Right cardiac atrium (tissue), 5 donors: ENCODE results near the gene ZNF3. TPM values are rescaled to one million over a fixed set of nuclear protein-coding genes. Genes with fewer than 3 reads are reported as not detected.

Experiments
- ATAC-seq, 2 donors: fragments of 200-7000 bp; cut with Tn5 transposase; one replicate each; pipeline versions ENCODE4 v1.8.0 to v1.9.1; 2020; ENCODE audit warnings: moderate library complexity in 2 of 2, mild to moderate bottlenecking in 1 of 2
- DNase-seq, 3 donors: peaks; one replicate each; pipeline ENCODE4 v3.0.0-alpha.2; 2020
- H3K27ac ChIP-seq: one replicate; pipeline ENCODE4 v1.5.1; 2013; ENCODE audit warnings: mild to moderate bottlenecking, low read length, control low read depth, moderate library complexity
- H3K27me3 ChIP-seq: one replicate; pipeline ENCODE4 v1.6.1; 2013; ENCODE audit not compliant: control insufficient read depth, insufficient read depth
- H3K4me1 ChIP-seq: one replicate; pipeline ENCODE4 v1.6.1; 2013; ENCODE audit warnings: low read length; ENCODE audit not compliant: control insufficient read depth, insufficient read depth
- H3K4me3 ChIP-seq: one replicate; pipeline ENCODE4 v1.5.1; 2013; ENCODE audit warnings: low read length, control low read depth
- H3K9me3 ChIP-seq: one replicate; pipeline ENCODE4 v1.6.1; 2013; ENCODE audit warnings: low read length; ENCODE audit not compliant: control insufficient read depth
- WGBS: extraction: QIAGEN DNeasy Blood & Tissue Kit; methylation state at CpG from one replicate; pipeline ENCODE4 v1.1.7; 2013; 5-methylcytosine and 5-hydroxymethylcytosine counted together
- intact Hi-C, 4 donors: fragments of 100-400 bp; cut with DNase I; formaldehyde crosslinking; loops; one replicate each; pipeline versions ENCODE4 v1.11.0 to v1.14.0; 2022 to 2023
- polyA plus RNA-seq: library from polyadenylated mRNA; stranded (reverse); fragments of 200-250 nt; gene quantifications from one replicate; pipeline ENCODE4 v1.2.3, GENCODE V29; 2013
- total RNA-seq, 4 donors: library from RNA; stranded (reverse); fragmentation: NEBNext Ultra II Directional; extraction: Animal tissue kit (Norgen Biotek cat#: 25700); gene quantifications; one replicate each; pipeline ENCODE4 v1.2.1, GENCODE V29; 2021
- donor health status: healthy with polysubstance abuse.
- donor health status: DM: no; HTN: yes; CAD: no.
- donor health status: DM: no; HTN: no; CAD: no.
- donor health status: DM: no; HTN: yes; CAD: no; lungs with severe emphysema.
- donor health status: DM: yes; HTN: yes; CAD: no.

The ZNF3 gene
- total and polyA plus RNA-seq, 5 donors = 12.1 to 18.2 (median 18.0) TPM

GRCh38 chr7:100044718-100045117 lies 36.8 kb downstream of the ZNF3 start:
- H3K4me1 ChIP-seq = no peaks in the 10 kb centered on the region
- ATAC-seq (no peak), DNase-seq (no peak)
- intact Hi-C loops = no loop called here
- no peaks in the 10 kb centered on the region for H3K27me3 ChIP-seq
- H3K4me3 ChIP-seq = no peak overlapping the region
- no peaks in the 10 kb centered on the region for H3K9me3 ChIP-seq
- no peak overlapping the region for H3K27ac ChIP-seq
- 64% methylated on average over 6 of the region's 6 CpGs for WGBS

GRCh38 chr7:100040575-100040974 lies 40.9 kb downstream of the ZNF3 start:
- no peaks in the 10 kb centered on the region for H3K27me3 ChIP-seq
- no peaks in the 10 kb centered on the region for H3K4me1 ChIP-seq
- H3K9me3 ChIP-seq = no peaks in the 10 kb centered on the region
- H3K4me3 ChIP-seq = no peak overlapping the region
- 68% methylated on average over 7 of the region's 7 CpGs for WGBS
- ATAC-seq = no peak
- H3K27ac ChIP-seq = no peak overlapping the region
- intact Hi-C loops = no loop called here
- DNase-seq = no peak

GRCh38 chr7:100038326-100038725 lies 43.2 kb downstream of the ZNF3 start:
- H3K4me3 ChIP-seq = no peak overlapping the region
- intact Hi-C loops = no loop called here
- H3K27ac ChIP-seq = no peak overlapping the region
- H3K4me1 ChIP-seq = no peaks in the 10 kb centered on the region
- no peak for ATAC-seq
- no peak for DNase-seq
- 93% methylated on average over 7 of the region's 7 CpGs for WGBS
- no peaks in the 10 kb centered on the region for H3K27me3 ChIP-seq
- H3K9me3 ChIP-seq = no peaks in the 10 kb centered on the region

- H3K9me3 ChIP-seq = no peaks in the 10 kb centered on the region
- no peak for ATAC-seq
- no peak overlapping the region for H3K27ac ChIP-seq
- intact Hi-C loops = no loop called here
- no peak for DNase-seq
- H3K27me3 ChIP-seq = no peaks in the 10 kb centered on the region
- H3K4me3 ChIP-seq = no peak overlapping the region
- WGBS = 95% methylated on average over 6 of the region's 6 CpGs
- no peaks in the 10 kb centered on the region for H3K4me1 ChIP-seq
Measured at GRCh38 chr7:100035876-100036275, 45.6 kb downstream of the ZNF3 start.

GRCh38 chr7:100034871-100035510 lies 46.5 kb downstream of the ZNF3 start:
- no peaks in the 10 kb centered on the region for H3K4me1 ChIP-seq

GRCh38 chr7:100033526-100033925 lies 48.0 kb downstream of the ZNF3 start:
- WGBS = 95% methylated on average over 6 of the region's 6 CpGs
- DNase-seq = no peak
- intact Hi-C loops = no loop called here
- ATAC-seq = no peak
- no peaks in the 10 kb centered on the region for H3K9me3 ChIP-seq
- no peaks in the 10 kb centered on the region for H3K27me3 ChIP-seq
- no peak overlapping the region for H3K4me3 ChIP-seq
- H3K4me1 ChIP-seq = no peaks in the 10 kb centered on the region
- no peak overlapping the region for H3K27ac ChIP-seq

More at GRCh38 chr7:100034871-100035510, 46.5 kb downstream of the ZNF3 start:
- Histone ChIP-seq H3K27me3 (no peaks in the 10 kb centered on the region), H3K4me3 (no peak overlapping the region), H3K9me3 (no peaks in the 10 kb centered on the region), H3K27ac (no peak overlapping the region)
- no peak for DNase-seq
- WGBS = 81% methylated on average over 8 of the region's 8 CpGs
- ATAC-seq = no peak
- intact Hi-C loops = no loop called here

GRCh38 chr7:100029596-100029995 lies 51.9 kb downstream of the ZNF3 start:
- H3K4me1 ChIP-seq = no peaks in the 10 kb centered on the region
- ATAC-seq = no peak
- WGBS = 88% methylated on average over 5 of the region's 5 CpGs
- intact Hi-C loops = no loop called here
- no peaks in the 10 kb centered on the region for H3K27me3 ChIP-seq
- H3K4me3 ChIP-seq = no peak overlapping the region
- H3K27ac ChIP-seq = no peak overlapping the region
- no peak for DNase-seq
- H3K9me3 ChIP-seq = no peaks in the 10 kb centered on the region

- Histone ChIP-seq H3K27ac (no peak overlapping the region), H3K4me3 (no peak overlapping the region), H3K9me3 (no peaks in the 10 kb centered on the region), H3K4me1 (no peaks in the 10 kb centered on the region), H3K27me3 (no peaks in the 10 kb centered on the region)
- 89% methylated on average over 11 of the region's 11 CpGs for WGBS
- DNase-seq (no peak), ATAC-seq (no peak)
- intact Hi-C loops = no loop called here
Measured at GRCh38 chr7:100027197-100027596, 54.3 kb downstream of the ZNF3 start.

GRCh38 chr7:100024020-100024619 lies 57.4 kb downstream of the ZNF3 start:
- 87% methylated on average over 12 of the region's 12 CpGs for WGBS
- Histone ChIP-seq H3K27ac (no peak overlapping the region), H3K4me3 (no peak overlapping the region), H3K27me3 (no peaks in the 10 kb centered on the region), H3K9me3 (no peaks in the 10 kb centered on the region), H3K4me1 (no peaks in the 10 kb centered on the region)
- ATAC-seq (no peak), DNase-seq (no peak)
- intact Hi-C loops = no loop called here

GRCh38 chr7:100023526-100023925 lies 58.0 kb downstream of the ZNF3 start:
- 95% methylated on average over 12 of the region's 12 CpGs for WGBS
- Histone ChIP-seq H3K27ac (no peak overlapping the region), H3K27me3 (no peaks in the 10 kb centered on the region), H3K4me1 (no peaks in the 10 kb centered on the region), H3K9me3 (no peaks in the 10 kb centered on the region), H3K4me3 (no peak overlapping the region)
- DNase-seq = no peak
- intact Hi-C loops = no loop called here
- ATAC-seq = no peak

- intact Hi-C loops = no loop called here
- H3K27ac ChIP-seq = no peak overlapping the region
- DNase-seq (no peak), ATAC-seq (peak in 1 of 2 donors; percentile 47)
- no peak overlapping the region for H3K4me3 ChIP-seq
- WGBS = 81% methylated on average over 5 of the region's 5 CpGs
- H3K4me1 ChIP-seq = no peaks in the 10 kb centered on the region
- no peaks in the 10 kb centered on the region for H3K9me3 ChIP-seq
- no peaks in the 10 kb centered on the region for H3K27me3 ChIP-seq
Measured at GRCh38 chr7:100022621-100023020, 58.9 kb downstream of the ZNF3 start.

- DNase-seq (no peak), ATAC-seq (no peak)
- no peak overlapping the region for H3K27ac ChIP-seq
- WGBS = 86% methylated on average over 3 of the region's 3 CpGs
- peaks cover 2% of the 10 kb centered on the region for H3K4me1 ChIP-seq
- no peak overlapping the region for H3K4me3 ChIP-seq
- intact Hi-C loops = no loop called here
- no peaks in the 10 kb centered on the region for H3K27me3 ChIP-seq
- H3K9me3 ChIP-seq = no peaks in the 10 kb centered on the region
Measured at GRCh38 chr7:100021297-100021696, 60.2 kb downstream of the ZNF3 start.
